ENCODE measurements around the gene JAML. TPM values are rescaled to one million over a fixed set of nuclear protein-coding genes. Genes with fewer than 3 reads are reported as not detected.

Gene JAML
- total and polyA plus RNA-seq, 9 of the 15 experiments (the other 6 are each of a cell fraction or from before 2014, with no cell fraction given) = 0.05 to 0.32 (median 0.22) TPM; not detected in 4

DNA sequence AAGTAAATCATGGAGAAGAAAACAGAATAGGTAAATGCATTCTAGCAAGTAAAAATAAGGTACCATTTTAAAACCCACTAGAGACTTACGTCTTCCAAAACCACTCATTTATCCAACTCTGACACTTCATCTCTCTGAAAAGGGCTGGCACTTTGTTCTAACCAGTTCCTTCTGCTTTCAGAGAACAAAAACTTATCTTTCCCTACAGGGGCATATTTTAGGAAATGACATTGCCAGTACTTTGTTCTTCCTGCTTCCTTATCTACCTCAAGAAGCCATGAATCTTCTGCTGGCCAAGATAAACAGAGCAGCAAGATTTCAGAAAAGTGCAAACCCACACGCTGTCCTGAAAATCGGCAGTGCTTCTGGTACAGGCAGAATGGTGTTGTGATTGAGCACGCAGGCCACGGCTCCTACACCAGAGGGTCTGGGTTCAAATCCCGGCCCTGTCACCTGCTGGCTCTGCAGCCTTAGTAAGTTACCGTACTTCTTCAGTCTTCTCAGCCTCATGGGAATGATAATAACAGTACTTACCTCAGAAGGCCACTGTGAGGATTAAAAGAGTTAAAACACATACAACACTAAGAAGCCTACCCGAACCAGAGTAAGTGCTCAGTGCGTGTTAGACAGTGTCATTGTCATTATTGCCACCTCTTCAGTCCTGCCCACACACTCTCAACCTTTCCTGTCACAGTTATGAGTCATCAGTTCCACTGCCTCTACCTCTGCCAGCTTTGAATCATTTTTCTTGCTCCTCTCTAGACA lies 16.4 kb upstream of the JAML start (continued):
- no peak for TF ChIP-seq SIN3A (IDR thresholded peaks at IDR 0.05; ENCODE audit: borderline replicate concordance in 2 of 2, control insufficient read depth in 1 of 2, low read depth in 2 of 2, low read length in 2 of 2)
- TF ChIP-seq ZFPM2 (CRISPR knock-in tag; IDR thresholded peaks at IDR 0.05) = peak; percentile 81; the same call in 1 of the 2 replicates
- no peak for TF ChIP-seq KLF10 (CRISPR knock-in tag; IDR thresholded peaks at IDR 0.05)
- TF ChIP-seq XRCC4 (IDR thresholded peaks at IDR 0.05; ENCODE audit: extremely low read depth, insufficient read depth, insufficient read length) = no peak
- TF ChIP-seq ZNF23 (CRISPR knock-in tag; IDR thresholded peaks at IDR 0.05) = no peak
- no peak for TF ChIP-seq RBFOX2 (IDR thresholded peaks at IDR 0.05; ENCODE audit: low read depth, low read length)
- peak; percentile 98 for TF ChIP-seq TCF7 (IDR thresholded peaks at IDR 0.05; ENCODE audit: borderline replicate concordance)
- peak; percentile 77 for TF ChIP-seq NFE2 (IDR thresholded peaks at IDR 0.05; ENCODE audit: low read depth)
- TF ChIP-seq ZFP30 (CRISPR knock-in tag; IDR thresholded peaks at IDR 0.05; ENCODE audit: borderline replicate concordance) = no peak
- TF ChIP-seq HIVEP1 (CRISPR knock-in tag; IDR thresholded peaks at IDR 0.05) = no peak
- TF ChIP-seq NCOA1 (IDR thresholded peaks at IDR 0.05; ENCODE audit: low read depth) = peak; percentile 83
- TF ChIP-seq CXXC5 (CRISPR knock-in tag; IDR thresholded peaks at IDR 0.05) = peak; percentile 60
- peak; percentile 58; the same call in 1 of the 2 replicates for TF ChIP-seq ZNF24 (IDR thresholded peaks at IDR 0.05)
- TF ChIP-seq TRIM24 (IDR thresholded peaks at IDR 0.05) = peak; percentile 92 to 94
- peak; percentile 92 for TF ChIP-seq CHAMP1 (IDR thresholded peaks at IDR 0.05)
- TF ChIP-seq ZZZ3 (IDR thresholded peaks at IDR 0.05) = no peak
- TF ChIP-seq, protein P1, sequence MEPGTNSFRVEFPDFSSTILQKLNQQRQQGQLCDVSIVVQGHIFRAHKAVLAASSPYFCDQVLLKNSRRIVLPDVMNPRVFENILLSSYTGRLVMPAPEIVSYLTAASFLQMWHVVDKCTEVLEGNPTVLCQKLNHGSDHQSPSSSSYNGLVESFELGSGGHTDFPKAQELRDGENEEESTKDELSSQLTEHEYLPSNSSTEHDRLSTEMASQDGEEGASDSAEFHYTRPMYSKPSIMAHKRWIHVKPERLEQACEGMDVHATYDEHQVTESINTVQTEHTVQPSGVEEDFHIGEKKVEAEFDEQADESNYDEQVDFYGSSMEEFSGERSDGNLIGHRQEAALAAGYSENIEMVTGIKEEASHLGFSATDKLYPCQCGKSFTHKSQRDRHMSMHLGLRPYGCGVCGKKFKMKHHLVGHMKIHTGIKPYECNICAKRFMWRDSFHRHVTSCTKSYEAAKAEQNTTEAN (CRISPR knock-in tag; IDR thresholded peaks at IDR 0.05) = 0 out of 2 replicates have a peak, but pooled peaks have one; percentile 25
- no peak for TF ChIP-seq ZC3H4 (CRISPR knock-in tag; IDR thresholded peaks at IDR 0.05; ENCODE audit: borderline replicate concordance)
- peak; percentile 69 for TF ChIP-seq GTF3C2 (IDR thresholded peaks at IDR 0.05; ENCODE audit: borderline replicate concordance, extremely low read depth, insufficient read length)
- peak; percentile 10; the same call in 1 of the 2 replicates for TF ChIP-seq C11orf30 (IDR thresholded peaks at IDR 0.05; ENCODE audit: low read depth)
- no peak for TF ChIP-seq CHD2 (IDR thresholded peaks at IDR 0.05; ENCODE audit: low read depth, low read length)
- TF ChIP-seq NFYB (IDR thresholded peaks at IDR 0.05; ENCODE audit: extremely low read depth, insufficient read length) = no peak
